ENCODE measurements around the gene MORN5. TPM values are rescaled to one million over a fixed set of nuclear protein-coding genes. Genes with fewer than 3 reads are reported as not detected.

The MORN5 gene
- total RNA-seq, 1 donor from 2014 or later: not detected

- no peaks in the 10 kb centered on the region for H3K9me3 Mint-ChIP-seq
- H3K36me3 Mint-ChIP-seq: no peaks in the 10 kb centered on the region
- TF ChIP-seq CTCF (IDR thresholded peaks at IDR 0.05; ENCODE audit: unreplicated experiment): no peak
- no peak overlapping the region for H3K4me3 Mint-ChIP-seq
- H3K27ac Mint-ChIP-seq: no peak overlapping the region
- peaks cover 99% of the 10 kb centered on the region for H3K27me3 Mint-ChIP-seq (ENCODE audit: low read depth)
- DNase-seq (ENCODE audit: low spot score in 2 of 2, unreplicated experiment in 2 of 2): no peak
- H3K4me1 Mint-ChIP-seq: peaks cover 25% of the 10 kb centered on the region
Measured at GRCh38 chr9:122217640-122218039, 57.9 kb downstream of the MORN5 start.

GRCh38 chr9:122218071-122218934, 58.6 kb downstream of the MORN5 start:
- H3K9me3 Mint-ChIP-seq: no peaks in the 10 kb centered on the region
- DNase-seq (ENCODE audit: low spot score in 2 of 2, unreplicated experiment in 2 of 2): no peak
- H3K4me1 Mint-ChIP-seq: peaks cover 20% of the 10 kb centered on the region
- H3K27ac Mint-ChIP-seq: no peak overlapping the region
- H3K36me3 Mint-ChIP-seq: no peaks in the 10 kb centered on the region
- peaks cover 99% of the 10 kb centered on the region for H3K27me3 Mint-ChIP-seq (ENCODE audit: low read depth)
- no peak for TF ChIP-seq CTCF (IDR thresholded peaks at IDR 0.05; ENCODE audit: unreplicated experiment)
- H3K4me3 Mint-ChIP-seq: no peak overlapping the region

- H3K27me3 Mint-ChIP-seq (ENCODE audit: low read depth): peaks cover 100% of the 10 kb centered on the region
- H3K4me3 Mint-ChIP-seq: peak overlapping the region; percentile 42
- TF ChIP-seq CTCF (IDR thresholded peaks at IDR 0.05; ENCODE audit: unreplicated experiment): no peak
- no peaks in the 10 kb centered on the region for H3K9me3 Mint-ChIP-seq
- DNase-seq (ENCODE audit: low spot score in 2 of 2, unreplicated experiment in 2 of 2): no peak
- no peaks in the 10 kb centered on the region for H3K36me3 Mint-ChIP-seq
- no peak overlapping the region for H3K27ac Mint-ChIP-seq
- peaks cover 18% of the 10 kb centered on the region for H3K4me1 Mint-ChIP-seq
Measured at GRCh38 chr9:122218935-122219855, 59.5 kb downstream of the MORN5 start.

GRCh38 chr9:122219856-122220672, 60.4 kb downstream of the MORN5 start:
- DNase-seq (ENCODE audit: low spot score in 2 of 2, unreplicated experiment in 2 of 2): no peak
- Mint-ChIP-seq H3K9me3 (no peaks in the 10 kb centered on the region), H3K4me1 (peaks cover 17% of the 10 kb centered on the region), H3K27ac (peak overlapping the region; percentile 43), H3K36me3 (no peaks in the 10 kb centered on the region), H3K27me3 (ENCODE audit: low read depth) (peaks cover 100% of the 10 kb centered on the region), H3K4me3 (peak overlapping the region; percentile 26)
- TF ChIP-seq CTCF (IDR thresholded peaks at IDR 0.05; ENCODE audit: unreplicated experiment): no peak

- H3K36me3 Mint-ChIP-seq: no peaks in the 10 kb centered on the region
- no peak overlapping the region for H3K27ac Mint-ChIP-seq
- peaks cover 17% of the 10 kb centered on the region for H3K4me1 Mint-ChIP-seq
- no peak for DNase-seq (ENCODE audit: low spot score in 2 of 2, unreplicated experiment in 2 of 2)
- TF ChIP-seq CTCF (IDR thresholded peaks at IDR 0.05; ENCODE audit: unreplicated experiment): no peak
- peaks cover 100% of the 10 kb centered on the region for H3K27me3 Mint-ChIP-seq (ENCODE audit: low read depth)
- H3K9me3 Mint-ChIP-seq: no peaks in the 10 kb centered on the region
- H3K4me3 Mint-ChIP-seq: no peak overlapping the region
Measured at GRCh38 chr9:122220673-122221182, 61.0 kb downstream of the MORN5 start.

Data from mesothelial cell of epicardium (in vitro differentiated cells).